HG03571 (cell line): ENCODE data around the gene NBPF1.
"Not testable (repeated sequence)": the region's sequence is repeated elsewhere in the genome, so short reads cannot be mapped to it uniquely, and the experiment has no call there.

Experiments
- ATAC-seq: cut with Tn5 transposase; IDR thresholded peaks from one replicate; pipeline ENCODE4 v1.9.1; 2021; ENCODE audit not compliant: unreplicated experiment

NBPF1 gene

DNA sequence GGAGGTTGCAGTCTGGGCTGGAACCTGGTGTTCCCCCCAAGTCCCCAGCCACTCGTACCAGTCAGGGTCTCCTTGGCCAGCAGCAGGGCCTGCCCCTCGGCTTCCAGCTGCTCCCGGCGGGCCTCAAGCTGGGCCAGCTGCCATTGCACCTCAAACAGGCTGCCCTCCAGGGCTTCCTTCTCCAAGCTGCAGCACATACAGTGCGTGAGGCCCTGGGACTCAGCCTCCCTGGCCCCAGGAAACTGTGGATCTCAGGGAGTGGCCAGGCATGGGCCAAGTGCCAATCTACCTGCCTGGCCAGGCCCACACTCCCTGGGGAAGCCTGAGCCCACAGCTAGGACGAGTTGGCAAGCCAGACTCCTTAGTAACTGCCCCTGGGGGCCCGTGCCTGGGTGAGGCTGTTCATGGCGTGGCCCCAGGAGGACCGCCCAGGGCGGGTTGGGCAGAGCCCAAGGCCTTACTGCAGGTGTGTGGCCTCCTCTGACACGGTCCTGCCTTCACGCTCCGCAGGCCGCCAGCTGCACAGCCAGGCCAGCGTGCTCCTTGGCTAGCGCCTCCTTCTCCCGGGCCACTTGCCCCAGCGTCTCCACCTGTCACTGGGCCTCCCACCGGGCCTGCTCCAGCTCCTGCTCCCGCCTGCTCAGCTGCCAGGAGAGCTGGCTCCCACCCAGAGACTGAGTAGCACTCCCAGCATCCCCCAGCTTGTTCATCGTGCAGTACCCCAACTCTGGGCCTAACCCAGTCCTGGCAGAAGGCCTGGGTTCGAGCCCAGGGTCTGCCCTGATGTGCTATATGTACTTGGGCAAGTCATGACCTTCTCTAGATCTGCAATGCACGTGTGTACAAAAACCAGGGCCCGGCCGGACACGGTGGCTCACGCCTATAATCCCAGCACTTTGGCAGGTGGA lies 10.7 kb upstream of the NBPF1 start:
- ATAC-seq, result not testable (repeated sequence)

DNA sequence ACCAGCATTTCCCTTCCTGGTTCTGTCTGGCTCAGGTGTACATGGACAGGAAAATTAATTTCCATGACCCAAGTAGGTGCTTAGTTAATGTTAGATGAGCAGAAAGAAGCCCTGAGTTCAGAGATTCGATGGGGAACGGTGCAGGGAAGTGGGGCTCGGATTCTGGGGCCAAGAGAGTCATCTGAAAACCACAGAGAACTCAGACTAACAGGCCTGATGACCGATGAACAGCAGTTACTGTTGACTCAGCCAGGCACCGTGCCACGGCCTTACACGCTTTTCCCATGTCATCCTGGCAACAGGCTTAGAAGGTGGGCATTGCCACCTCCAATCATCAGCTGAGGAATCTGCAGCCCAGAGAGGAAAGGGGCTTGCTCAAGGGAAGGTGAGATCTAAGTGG lies 10.0 kb upstream of the NBPF1 start:
- not testable (repeated sequence) for ATAC-seq

DNA sequence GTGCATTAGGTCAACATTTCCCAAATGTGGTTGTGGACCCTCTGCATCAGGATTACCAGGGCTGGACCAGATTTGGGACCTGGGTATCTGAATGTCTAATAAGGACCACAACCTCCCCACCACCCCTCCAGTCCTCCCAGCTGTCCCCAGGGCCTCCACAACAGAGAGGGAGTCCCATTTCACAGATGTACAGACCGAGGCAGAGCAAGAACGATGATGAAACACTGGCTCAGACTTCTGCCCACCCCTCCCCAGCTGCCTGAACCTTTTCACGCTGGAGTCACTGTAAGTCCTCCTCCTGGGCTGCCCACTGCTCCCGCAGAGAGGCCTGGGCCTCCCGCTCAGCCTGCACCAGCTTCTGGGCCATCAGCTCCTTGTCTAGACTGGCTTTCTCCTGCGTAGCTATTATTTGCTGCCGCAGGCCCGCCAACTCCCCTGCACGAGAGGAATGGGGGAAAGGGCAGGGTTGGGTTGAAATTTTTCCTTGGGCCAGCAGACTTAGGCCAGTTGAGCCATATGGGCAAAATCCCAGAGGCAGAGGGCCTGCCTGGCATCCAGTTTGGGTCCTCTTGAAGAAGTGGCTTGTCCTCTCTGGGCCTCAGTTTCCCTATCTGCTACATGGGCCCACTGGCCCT lies 8.4 kb upstream of the NBPF1 start:
- not testable (repeated sequence) for ATAC-seq

DNA sequence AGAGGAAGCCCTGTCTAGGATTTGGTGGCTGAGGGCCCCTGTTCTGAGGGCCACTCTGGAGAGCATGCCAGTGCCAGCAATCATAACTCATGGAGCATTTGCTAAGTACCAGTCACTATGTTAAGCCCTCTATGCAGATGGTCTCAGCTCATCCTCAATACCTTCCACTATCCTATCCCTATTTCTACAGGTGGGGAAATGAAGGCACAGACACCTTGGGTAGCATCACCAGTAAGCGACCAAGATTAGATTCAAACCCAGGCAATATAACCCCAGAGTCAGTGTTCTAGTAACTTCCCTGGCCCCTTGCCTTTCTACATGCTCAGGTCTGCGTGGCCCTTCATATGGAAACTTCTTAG lies 7.9 kb upstream of the NBPF1 start:
- ATAC-seq, result no peak

DNA sequence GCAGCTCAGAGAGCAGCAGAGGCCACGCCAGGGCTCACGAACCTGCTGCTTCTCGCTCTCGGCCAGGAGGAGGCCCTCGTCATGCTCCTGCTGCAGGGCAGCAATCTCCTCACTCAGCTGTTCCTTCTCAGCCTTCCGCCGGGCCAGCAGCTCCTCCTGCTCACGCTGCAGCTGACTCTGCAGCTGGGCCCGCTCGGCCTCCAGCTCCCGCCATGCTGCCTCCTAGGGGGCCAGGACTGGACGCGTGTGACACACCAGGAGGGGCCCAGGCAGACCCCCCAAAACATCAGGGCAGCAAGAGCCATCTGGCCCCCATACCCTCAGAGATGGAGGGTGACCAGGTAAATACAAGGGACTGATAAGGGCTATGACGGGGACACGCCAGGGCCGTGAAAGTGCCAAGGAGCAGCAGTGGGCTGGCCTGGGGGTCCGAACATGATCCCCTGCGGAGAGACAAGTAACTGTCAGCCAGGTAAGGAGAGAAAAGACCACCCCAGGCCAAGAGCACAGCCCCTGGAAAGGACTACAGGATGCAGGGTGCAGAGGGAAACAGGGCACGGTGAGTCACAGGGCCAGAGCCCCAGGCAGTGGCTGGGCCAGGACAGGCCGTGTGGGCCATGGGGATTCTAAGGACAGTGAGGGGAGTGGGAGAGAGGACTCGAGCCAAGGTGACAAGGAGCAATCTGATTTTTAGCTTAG lies 6.6 kb upstream of the NBPF1 start:
- ATAC-seq, result not testable (repeated sequence)

DNA sequence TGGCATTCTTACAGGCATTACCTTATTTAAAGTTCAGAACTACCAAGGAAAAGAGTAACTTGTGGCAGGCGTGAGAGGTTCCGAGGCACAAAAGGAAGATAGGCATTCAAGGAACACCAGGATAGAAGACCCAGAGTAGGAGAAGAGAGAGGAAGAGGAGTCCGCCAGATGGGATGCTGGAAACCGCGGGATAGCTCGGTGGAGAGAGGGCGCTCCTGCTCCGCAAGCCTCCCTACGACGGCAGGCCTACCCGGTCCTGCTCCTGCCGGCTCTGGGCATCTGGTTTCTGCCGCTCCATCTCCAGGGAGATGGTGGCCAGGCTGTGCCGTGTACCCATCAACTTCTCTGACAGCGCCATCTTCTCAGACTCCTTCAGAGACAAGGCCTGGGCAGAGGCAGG lies 5.4 kb upstream of the NBPF1 start:
- ATAC-seq, result no peak

DNA sequence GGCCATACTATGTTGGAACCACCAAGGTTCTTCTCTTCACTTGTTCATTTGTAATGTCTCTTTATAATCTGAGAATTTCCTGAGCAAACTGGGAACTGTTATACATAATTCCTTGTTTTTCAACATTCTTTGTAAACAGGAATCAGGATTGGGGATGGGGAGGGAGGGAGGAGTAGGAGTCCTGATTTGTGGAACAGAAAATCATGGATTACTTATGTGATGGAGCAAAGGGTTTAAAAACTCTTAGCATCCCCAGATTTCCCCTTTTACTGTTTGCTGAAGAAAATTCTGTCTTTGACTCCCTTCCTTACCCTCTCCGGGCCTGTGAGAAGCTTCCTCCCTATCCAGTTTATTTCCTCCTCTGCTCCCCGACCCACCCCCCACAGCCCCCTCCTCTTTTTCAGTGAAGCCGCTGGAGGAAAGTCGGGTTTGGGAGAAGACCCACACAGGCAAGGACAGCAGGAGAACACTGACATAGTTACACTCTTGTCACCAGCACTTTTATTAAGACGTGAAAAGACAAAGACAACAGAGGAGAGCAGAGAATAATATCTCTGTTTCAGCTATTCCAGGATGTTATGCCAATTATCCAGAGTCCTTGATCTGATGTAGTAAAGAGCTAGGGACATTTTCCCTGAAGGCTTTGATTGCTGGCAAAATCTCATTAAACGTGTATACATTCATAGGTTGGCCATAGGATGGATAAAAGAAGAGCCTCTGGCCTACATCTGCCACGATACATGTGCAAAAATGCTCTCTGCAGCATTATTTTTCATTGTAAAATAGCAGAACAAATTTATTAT lies 4.6 kb upstream of the NBPF1 start:
- no peak for ATAC-seq

DNA sequence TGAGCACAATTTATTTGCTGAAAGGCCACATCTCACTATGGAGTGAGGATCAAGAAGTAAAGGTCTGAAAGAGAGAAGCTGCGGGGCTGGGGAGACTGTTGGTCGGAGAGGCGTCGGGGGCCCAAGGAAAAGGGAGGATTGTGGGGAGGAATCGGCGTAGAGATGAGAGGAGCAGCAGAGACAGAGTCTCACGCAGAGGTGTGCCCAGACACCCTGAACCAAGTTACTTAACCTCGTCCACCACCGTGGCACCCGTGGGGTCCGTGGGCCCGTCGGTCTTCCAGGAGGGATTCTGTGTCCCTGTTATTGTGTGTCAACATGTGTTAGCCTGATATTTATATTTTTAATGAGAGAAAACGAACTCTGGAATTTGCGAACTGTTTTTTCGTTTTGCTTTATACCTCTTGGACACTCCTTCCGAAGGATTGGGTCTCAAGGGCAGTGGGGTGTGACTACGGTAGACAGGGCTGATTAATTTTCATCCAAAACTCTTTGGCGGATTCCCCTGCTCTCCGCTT lies 3.8 kb upstream of the NBPF1 start:
- no peak for ATAC-seq

DNA sequence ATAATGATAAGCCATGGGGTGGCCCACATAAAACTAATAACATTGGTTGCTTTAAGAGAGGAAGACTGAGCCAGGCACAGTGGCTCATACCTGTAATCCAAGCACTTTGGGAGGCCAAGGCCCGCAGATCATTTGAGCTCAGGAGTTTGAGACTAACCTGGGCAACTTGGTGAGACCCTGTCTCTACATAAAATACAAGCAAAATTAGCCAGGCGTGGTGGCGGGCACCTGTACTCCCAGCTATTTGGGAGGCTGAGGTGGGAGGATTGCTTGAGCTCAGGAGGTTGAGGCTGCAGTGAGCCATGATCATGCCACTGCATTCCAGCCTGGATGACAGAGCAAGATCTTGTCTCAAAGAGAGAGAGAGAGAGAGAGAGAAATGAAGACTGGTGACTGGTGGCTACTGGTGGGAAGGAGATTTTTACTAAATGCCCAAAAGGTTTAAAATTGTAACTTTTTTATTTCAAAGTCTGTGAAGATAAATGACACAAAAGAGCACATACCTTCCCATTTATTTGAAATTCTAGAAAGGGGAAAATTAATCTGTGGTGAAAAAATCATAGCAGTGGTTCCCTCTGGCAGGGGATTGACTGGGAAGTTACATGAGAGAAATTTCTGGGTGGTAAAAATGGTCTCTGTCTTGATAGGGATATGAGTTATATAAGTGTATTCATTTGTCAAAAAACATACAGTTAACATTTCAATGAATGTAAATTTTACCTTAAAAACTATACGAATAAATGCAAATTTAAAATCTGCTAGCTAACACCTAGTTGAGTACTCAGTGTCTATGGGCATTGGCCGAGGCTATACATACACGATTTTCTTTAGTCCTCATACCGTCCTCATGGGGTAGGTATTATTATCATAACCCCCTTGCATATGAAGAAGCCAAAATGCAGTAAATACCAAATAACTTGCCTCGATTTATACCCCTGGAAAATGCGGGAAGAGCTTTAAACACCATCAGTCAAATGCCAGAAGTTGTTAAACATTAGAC lies 2.2 kb upstream of the NBPF1 start:
- no peak for ATAC-seq

DNA sequence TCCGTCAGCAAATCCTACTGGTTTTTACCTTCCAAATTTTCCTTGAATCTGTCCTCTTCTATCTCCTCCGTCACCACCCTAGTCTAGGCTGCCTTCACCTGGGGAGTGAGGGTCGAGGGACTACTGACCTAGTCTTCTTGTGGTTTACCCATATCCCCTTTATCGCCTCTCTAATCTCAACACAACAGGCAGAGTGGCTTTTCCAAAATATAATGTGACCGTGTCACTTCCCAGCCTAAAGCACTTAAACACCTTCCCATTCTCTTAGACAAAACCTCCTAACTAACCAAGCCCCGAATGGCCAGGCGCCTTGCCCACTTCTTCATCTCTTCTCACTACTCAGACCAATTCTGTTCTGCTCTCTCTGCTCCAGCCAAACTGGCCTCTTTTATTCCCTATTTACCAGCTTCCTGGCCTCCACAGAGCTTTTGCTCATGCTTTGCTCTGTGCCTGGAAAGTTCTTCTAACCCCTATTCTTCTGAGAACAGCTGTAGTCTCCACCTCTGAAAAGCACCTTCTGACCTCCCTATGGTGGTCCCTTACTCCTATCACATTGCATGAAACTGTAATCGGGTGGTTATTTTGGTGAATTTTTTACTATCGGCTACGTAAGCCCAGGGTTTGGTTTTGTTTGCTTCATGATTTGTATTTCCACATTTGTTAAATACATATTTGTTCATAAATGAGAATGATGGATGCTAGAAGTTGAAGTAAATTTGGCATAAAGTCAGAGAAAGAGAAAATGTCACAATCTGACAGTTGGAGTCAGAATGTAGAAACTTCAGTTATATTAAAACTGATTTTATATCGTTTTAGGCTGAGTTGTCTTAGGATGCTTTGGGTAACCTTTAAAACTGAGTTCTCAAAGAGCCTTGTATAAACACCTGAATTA lies 1.2 kb upstream of the NBPF1 start:
- ATAC-seq, result no peak

DNA sequence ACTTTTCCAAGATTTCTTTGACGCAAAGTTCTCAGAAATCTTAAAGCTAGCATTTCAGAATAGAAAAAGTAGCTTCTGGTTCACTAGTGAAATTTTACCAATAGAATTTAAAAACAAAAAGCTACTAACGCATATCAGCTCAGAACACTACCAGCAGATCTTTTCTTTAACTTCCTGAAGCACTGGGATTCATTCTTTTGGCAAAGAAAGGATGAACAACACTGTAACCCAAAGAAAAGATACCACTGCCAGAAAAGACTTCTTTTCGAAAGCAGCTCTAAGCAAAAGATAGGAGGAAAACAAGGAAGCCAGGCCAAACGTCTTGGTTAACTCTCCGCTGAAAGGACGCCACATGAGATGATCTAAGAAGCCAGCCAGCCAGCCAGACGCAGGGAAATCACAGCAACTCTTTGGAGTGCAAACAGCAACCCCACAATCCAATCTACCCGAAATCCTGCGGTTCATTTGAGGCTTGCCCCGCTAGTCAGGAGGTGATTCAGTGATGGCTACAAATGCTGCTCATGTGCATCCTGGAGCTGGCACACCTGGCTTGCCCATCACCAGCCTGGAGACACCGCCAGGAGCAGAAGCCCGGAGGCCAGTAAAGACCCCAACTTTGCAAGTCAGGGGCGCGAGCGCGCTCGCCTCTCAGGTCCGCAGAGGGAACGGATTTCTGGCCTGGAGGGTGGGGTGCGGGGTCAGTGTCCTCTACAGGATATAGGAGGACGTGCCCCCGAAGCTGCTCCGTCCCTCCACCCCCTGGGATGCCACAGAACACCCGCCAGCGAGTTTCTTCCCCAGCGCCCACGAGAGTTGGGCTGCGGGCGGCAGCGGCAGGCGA lies 812 bp downstream of the NBPF1 start:
- no peak for ATAC-seq

DNA sequence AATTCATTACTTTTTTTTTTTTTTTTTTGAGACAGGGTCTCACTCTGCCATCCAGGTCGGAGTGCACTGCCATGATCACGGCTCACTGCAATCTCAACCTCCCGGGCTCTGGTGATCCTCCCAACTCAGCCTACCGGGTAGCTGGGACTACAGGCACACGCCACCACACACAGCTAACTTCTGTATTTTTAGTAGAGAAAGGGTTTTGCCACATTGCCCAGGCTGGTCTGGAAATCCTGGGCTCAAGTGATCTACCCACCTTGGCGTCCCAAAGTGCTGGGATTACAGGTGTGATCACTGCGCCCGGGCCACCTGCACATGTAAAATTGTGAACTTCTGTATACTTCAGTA lies 1.4 kb downstream of the NBPF1 start:
- ATAC-seq, result not testable (repeated sequence)

DNA sequence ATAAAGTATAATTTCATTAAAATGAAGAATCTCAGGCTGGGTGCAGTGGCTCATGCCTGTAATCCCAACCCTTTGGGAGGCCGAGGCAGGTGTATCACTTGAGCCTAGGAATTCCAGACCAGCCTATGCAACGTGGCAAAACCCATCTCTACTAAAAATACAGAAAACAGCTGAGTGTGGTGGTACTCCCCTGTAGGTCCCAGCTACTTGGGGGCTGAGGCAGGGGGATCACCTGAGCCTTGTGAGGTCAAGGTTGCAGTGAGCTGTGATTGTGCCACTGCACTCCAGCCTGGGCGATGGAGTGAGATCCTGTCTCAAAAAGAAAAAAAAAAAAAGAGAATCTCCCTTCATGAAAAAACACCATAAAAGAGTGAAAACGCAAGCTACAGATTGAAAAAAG lies 2.2 kb downstream of the NBPF1 start:
- not testable (repeated sequence) for ATAC-seq

DNA sequence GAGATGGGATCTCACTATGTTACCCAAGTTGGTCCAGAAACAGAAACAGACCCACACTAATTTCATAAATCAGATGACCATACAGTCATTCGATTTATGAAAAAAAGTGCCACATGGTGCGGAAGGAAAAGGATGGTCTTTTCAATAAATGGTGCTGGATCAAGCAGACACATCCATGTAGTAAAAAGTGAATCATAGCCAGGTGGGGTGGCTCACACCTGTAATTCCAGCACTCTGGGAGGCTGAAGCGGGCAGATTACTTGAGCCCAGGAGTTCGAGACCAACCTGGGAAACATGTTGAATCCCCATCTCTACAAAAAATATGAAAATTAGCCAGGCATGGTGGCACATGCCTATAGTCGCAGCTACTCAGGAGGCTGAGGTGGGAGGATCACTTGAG lies 2.8 kb downstream of the NBPF1 start:
- not testable (repeated sequence) for ATAC-seq

DNA sequence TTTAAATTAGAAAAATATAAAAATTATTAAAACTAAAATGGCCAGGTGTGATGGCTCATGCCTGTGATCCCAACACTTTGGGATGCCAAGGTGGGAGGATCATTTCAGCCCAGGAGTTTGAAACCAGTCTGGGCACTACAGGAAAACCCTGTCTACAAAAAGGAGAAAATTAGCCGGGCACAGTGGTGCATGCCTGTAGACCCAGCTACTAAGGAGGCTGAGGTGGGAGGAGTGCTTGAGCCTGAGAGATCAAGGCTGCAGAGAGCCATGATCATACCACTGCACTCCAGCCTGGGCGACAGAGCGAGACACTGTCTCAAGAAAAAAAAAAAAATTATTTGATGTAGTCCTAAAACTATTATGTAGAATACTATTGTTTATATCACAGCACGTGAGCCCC lies 3.6 kb downstream of the NBPF1 start:
- not testable (repeated sequence) for ATAC-seq

DNA sequence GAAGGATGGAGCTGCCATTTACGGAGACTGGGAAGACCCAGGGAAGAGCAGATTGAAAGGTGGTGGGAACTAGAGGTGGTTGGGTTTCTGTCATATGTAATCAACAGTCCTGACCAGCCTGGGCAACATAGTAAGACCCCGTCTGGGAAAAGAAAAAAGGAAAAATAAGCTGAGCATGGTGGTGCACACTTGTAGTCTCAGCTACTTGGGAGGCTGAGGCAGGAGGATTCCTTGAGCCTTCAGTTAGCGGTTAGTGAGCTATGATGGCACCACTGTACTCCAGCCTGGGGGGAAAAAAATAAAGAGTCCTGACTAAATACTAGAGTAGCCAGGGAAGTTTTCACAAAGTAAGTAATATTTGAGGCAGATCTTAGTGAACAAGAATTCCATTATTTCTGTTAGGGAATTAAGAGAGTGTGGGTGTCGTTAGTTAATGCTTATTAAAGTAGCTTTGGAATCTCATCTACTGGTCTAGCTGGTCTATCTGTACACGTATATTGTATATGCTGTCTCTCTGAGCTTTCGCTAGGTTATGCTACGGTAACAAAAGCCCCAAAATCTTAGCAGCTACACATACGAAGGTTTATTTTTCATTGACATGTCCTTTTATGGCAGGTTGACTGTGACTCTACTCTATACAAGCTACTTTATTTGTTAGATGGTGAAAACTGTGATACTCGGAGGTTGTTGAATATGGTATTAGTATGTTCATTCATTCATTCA lies 4.4 kb downstream of the NBPF1 start:
- no peak for ATAC-seq
